Dendritic cell treated with granulocyte-macrophage colony-stimulating factor and Interleukin-4, amounts not matched to agents 40 ng/mL and 50 ng/mL, for 4 days (primary cell): ENCODE results near the gene MKX.

Experiments used
- H3K27ac Mint-ChIP-seq: one replicate; pipeline ENCODE4 v1.8.0; 2022; ENCODE audit warnings: mild to moderate bottlenecking, mixed read lengths
- H3K27me3 Mint-ChIP-seq: one replicate; pipeline ENCODE4 v1.8.0; 2022; ENCODE audit warnings: mild to moderate bottlenecking, mixed read lengths
- H3K36me3 Mint-ChIP-seq: one replicate; pipeline ENCODE4 v1.8.0; 2022; ENCODE audit warnings: low read depth, mixed read lengths
- H3K4me1 Mint-ChIP-seq: one replicate; pipeline ENCODE4 v1.8.0; 2022; ENCODE audit warnings: low read depth, mixed read lengths
- H3K4me3 Mint-ChIP-seq: one replicate; pipeline ENCODE4 v1.8.0; 2022; ENCODE audit warnings: mild to moderate bottlenecking, moderate library complexity, mixed read lengths
- H3K9me3 Mint-ChIP-seq: one replicate; pipeline ENCODE4 v1.8.0; 2022; ENCODE audit warnings: mixed read lengths
- intact Hi-C: fragments of 100-400 bp; cut with micrococcal nuclease; formaldehyde crosslinking; loops from one replicate; pipeline ENCODE4 v1.15.0; 2022

The MKX gene

GRCh38 chr10:27643301-27643700 lies 102.3 kb downstream of the MKX start:
- Mint-ChIP-seq H3K36me3 (no peaks in the 10 kb centered on the region), H3K4me3 (no peak overlapping the region), H3K9me3 (peaks cover 8% of the 10 kb centered on the region), H3K27ac (no peak overlapping the region), H3K4me1 (no peaks in the 10 kb centered on the region), H3K27me3 (peaks cover 2% of the 10 kb centered on the region)
- intact Hi-C loops: no loop called here

- no peaks in the 10 kb centered on the region for H3K4me1 Mint-ChIP-seq
- peaks cover 8% of the 10 kb centered on the region for H3K9me3 Mint-ChIP-seq
- H3K27me3 Mint-ChIP-seq: peaks cover 2% of the 10 kb centered on the region
- H3K4me3 Mint-ChIP-seq: no peak overlapping the region
- no peak overlapping the region for H3K27ac Mint-ChIP-seq
- intact Hi-C loops: no loop called here
- no peaks in the 10 kb centered on the region for H3K36me3 Mint-ChIP-seq
Observed at GRCh38 chr10:27642023-27642589, 103.5 kb downstream of the MKX start.

DNA sequence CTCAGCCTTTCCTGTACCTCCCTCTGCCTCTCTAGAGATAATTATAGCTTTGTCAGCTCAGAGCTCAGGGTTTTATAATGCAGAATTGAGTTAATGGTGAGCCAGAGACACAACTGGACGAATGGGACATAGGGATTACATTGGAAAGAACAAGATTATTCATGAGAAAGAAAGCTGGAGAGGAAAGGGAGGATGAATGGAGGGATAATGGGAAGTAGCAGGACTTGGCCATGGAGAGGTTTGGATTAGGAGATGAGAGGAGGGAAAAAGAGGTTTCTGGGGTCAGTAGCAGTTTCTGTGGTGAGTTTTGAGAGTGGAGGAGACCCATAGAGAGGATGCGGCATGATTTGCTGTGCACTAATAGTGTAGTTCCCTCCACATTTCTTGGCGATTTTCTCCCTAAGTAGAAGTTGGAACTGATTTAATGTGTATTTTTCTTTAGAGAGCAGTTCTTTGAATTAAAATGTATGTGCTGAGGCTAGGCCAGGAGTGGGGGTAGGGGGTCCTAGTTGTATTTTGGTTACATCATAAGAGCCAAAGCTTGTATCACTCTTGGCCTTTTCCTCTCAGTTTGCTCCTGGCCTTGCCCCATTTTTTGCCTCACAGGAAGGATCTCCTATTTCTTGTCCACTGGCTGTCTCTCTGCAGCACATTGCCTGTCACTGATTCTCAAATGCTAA lies 107.4 kb downstream of the MKX start:
- H3K27ac Mint-ChIP-seq: no peak overlapping the region
- no peaks in the 10 kb centered on the region for H3K4me1 Mint-ChIP-seq
- intact Hi-C loops: no loop called here
- no peak overlapping the region for H3K4me3 Mint-ChIP-seq
- H3K36me3 Mint-ChIP-seq: no peaks in the 10 kb centered on the region
- H3K9me3 Mint-ChIP-seq: peaks cover 15% of the 10 kb centered on the region
- no peaks in the 10 kb centered on the region for H3K27me3 Mint-ChIP-seq

- Mint-ChIP-seq H3K36me3 (no peaks in the 10 kb centered on the region), H3K27ac (no peak overlapping the region), H3K9me3 (peaks cover 16% of the 10 kb centered on the region), H3K4me3 (no peak overlapping the region), H3K4me1 (no peaks in the 10 kb centered on the region), H3K27me3 (no peaks in the 10 kb centered on the region)
- intact Hi-C loops: no loop called here
Observed at GRCh38 chr10:27637601-27638000, 108.0 kb downstream of the MKX start.

GRCh38 chr10:27636816-27637215 lies 108.8 kb downstream of the MKX start:
- intact Hi-C loops: no loop called here
- H3K36me3 Mint-ChIP-seq: no peaks in the 10 kb centered on the region
- no peaks in the 10 kb centered on the region for H3K4me1 Mint-ChIP-seq
- no peaks in the 10 kb centered on the region for H3K27me3 Mint-ChIP-seq
- no peak overlapping the region for H3K27ac Mint-ChIP-seq
- H3K9me3 Mint-ChIP-seq: peaks cover 9% of the 10 kb centered on the region
- no peak overlapping the region for H3K4me3 Mint-ChIP-seq

DNA sequence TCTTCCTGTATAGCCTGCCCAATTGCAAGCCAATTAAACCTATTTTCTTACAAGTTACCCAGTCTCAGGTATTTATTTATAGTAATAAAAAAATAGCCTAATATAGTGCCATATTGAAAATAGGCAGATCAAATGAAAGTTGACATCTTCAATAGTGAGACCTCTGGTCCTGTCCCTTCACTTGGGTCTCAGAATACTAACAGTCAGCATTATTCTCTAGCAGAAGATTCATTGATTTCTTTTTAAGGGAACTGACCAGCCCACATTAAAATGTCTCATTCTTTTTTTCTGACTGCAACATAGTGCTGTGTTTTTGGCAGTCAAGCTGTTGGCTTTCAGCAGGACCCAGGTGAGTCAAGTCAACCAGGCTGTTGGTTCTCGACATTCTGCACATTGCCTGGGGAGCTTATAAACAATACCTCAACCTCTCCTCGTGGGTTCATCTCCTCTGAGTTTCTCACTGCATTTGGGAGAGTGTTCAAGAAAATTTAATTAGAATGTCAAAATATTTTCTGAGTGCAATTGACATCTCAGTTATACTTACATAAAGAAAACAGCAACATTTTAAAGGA lies 109.8 kb downstream of the MKX start:
- Mint-ChIP-seq H3K4me3 (no peak overlapping the region), H3K4me1 (no peaks in the 10 kb centered on the region), H3K27ac (no peak overlapping the region), H3K36me3 (no peaks in the 10 kb centered on the region), H3K9me3 (peaks cover 9% of the 10 kb centered on the region), H3K27me3 (no peaks in the 10 kb centered on the region)
- intact Hi-C loops: no loop called here

GRCh38 chr10:27635290-27635689 lies 110.3 kb downstream of the MKX start:
- Mint-ChIP-seq H3K4me3 (no peak overlapping the region), H3K36me3 (no peaks in the 10 kb centered on the region), H3K27ac (no peak overlapping the region), H3K4me1 (no peaks in the 10 kb centered on the region), H3K9me3 (peaks cover 9% of the 10 kb centered on the region), H3K27me3 (no peaks in the 10 kb centered on the region)
- intact Hi-C loops: no loop called here

GRCh38 chr10:27628621-27629020 lies 117.0 kb downstream of the MKX start:
- Mint-ChIP-seq H3K4me1 (no peaks in the 10 kb centered on the region), H3K9me3 (peaks cover 5% of the 10 kb centered on the region), H3K4me3 (no peak overlapping the region), H3K36me3 (no peaks in the 10 kb centered on the region), H3K27me3 (peaks cover 14% of the 10 kb centered on the region), H3K27ac (no peak overlapping the region)
- intact Hi-C loops: no loop called here

- peaks cover 14% of the 10 kb centered on the region for H3K27me3 Mint-ChIP-seq
- H3K9me3 Mint-ChIP-seq: no peaks in the 10 kb centered on the region
- no peak overlapping the region for H3K27ac Mint-ChIP-seq
- intact Hi-C loops: no loop called here
- H3K36me3 Mint-ChIP-seq: no peaks in the 10 kb centered on the region
- no peak overlapping the region for H3K4me3 Mint-ChIP-seq
- peaks cover 9% of the 10 kb centered on the region for H3K4me1 Mint-ChIP-seq
Observed at GRCh38 chr10:27626890-27627289, 118.7 kb downstream of the MKX start.

DNA sequence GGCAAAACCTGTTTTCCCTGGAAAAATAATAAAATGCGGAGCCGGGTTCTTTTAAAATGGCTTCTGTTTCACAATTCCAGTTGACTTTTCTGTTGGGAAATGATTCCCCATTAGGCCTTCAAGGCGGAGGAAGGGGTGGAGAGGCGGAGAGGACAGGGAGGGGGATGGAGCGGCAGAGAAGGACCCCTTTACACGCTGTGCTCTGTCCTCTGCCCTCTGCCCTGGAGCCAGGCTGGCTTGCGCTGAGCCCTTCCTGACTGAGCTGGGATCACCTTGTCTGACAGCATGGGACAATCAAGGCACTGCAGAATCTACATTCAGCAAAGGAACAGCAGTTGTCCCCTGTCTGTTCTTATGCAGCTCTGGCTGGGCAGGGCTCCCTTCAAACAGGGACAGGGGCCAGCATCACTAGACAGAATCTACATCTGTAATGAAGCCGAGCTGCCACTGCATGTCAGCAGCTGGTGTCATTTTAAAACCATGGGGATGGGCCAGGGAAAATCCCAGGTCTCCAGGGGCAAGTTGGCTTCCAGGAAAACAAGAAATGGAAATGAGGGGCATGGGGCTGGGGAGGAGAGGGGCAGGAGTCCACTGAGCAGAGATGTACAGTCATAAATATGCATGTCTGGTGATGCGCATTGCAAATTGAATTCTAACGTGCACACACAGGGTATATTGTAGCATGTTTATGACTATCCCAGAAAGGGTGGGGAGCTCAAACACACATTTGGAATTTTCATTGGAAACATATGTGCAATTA lies 120.0 kb downstream of the MKX start:
- Mint-ChIP-seq H3K27me3 (peaks cover 14% of the 10 kb centered on the region), H3K4me1 (peaks cover 9% of the 10 kb centered on the region), H3K27ac (no peak overlapping the region), H3K9me3 (no peaks in the 10 kb centered on the region), H3K36me3 (no peaks in the 10 kb centered on the region), H3K4me3 (no peak overlapping the region)
- intact Hi-C loops: no loop called here

DNA sequence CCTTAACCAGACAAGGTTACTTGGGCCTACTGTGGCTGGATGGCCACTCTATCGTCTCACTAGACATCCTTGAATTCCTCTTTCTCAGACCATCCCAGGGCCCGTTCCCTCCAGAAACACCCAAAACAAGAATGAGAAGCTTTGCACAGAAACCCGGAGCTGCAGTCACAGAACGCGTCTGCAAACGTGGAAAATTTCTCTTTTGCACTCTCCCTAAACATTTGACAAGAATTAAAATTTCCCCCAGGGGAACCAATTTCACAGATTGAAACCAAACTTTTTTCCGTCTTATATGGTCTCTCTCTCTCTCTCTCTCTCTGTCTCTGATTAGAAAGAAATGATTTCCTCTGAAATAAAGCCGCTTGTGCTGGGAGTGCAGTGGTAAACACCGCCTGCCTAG lies 120.7 kb downstream of the MKX start:
- Mint-ChIP-seq H3K9me3 (no peaks in the 10 kb centered on the region), H3K36me3 (no peaks in the 10 kb centered on the region), H3K4me1 (peaks cover 9% of the 10 kb centered on the region), H3K27me3 (peaks cover 14% of the 10 kb centered on the region), H3K4me3 (no peak overlapping the region), H3K27ac (no peak overlapping the region)
- intact Hi-C loops: no loop called here
